Measurements from ENCODE around the gene SERPINF2. TPM values are rescaled to one million over a fixed set of nuclear protein-coding genes. Genes with fewer than 3 reads are reported as not detected.
"Not testable (repeated sequence)": the region's sequence is repeated elsewhere in the genome, so short reads cannot be mapped to it uniquely, and the experiment has no call there.

The SERPINF2 gene
- total RNA-seq, 2 donors from 2014 or later, result 30.4 to 56.1 TPM

DNA sequence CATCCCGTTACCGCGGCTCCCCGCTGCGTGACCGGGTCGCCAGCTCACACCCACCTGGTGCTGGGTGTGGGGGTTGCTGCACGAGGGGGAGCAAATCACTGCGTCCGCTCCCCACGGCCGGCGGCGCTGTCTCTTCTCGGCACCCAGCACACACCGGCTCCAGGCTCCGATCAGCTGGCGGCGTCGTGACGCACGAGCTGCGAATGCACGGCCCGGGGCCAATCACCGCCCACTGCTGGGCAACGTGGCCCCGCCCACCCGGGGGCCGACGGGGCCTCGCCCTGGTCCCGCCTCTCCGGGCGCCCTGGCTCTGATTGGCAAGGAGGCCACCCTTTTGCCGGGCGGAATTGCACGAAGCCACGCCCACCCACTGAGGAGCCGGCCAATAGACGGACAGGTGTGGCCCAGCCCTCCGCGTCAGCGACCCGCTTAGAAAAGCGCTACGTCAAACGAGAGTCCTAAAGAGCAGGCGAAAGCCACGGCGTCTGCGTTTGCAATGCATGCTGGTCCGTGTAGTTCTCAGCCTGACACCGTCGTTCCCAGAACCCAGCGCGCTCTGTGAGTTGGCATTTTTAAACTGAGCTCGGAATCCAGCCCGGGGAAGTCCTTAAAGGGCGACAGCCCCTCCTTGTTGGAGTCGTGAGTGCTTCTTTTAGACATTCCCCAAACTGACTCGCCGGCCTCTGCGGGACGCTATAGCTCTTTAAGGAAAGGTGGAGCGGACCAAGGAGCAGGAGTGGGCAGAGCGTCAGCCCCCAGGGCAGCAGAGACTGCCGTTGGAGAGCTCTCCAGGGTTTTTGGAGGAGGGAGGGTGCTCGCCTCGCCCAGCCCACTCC is 26.4 kb upstream of the SERPINF2 start:
- WGBS, result under 1% methylated on average over 64 of the region's 70 CpGs
- Histone ChIP-seq H3K27me3 (replicated peaks; ENCODE audit: insufficient read depth) (no peaks in the 10 kb centered on the region), H3K4me1 (replicated peaks) (peaks cover 10% of the 10 kb centered on the region), H3K4me3 (peak overlapping the region; percentile 74 to 94), H3K36me3 (peaks cover 0 to 15% of the 10 kb centered on the region in 2 donors), H3K9me3 (no peaks in the 10 kb centered on the region), H3K27ac (peak overlapping the region; percentile 99 to 100)
- intact Hi-C loops (cut with DNase I), result loop anchor here (10.0 kb wide), 1 partner anchor 141 kb away; no protein-coding TSS in a partner anchor
- DNase-seq (ENCODE audit: low spot score), result peak; percentile 100
- TF ChIP-seq POLR2A (IDR thresholded peaks at IDR 0.05) (peak; percentile 99), POLR2AphosphoS5 (IDR thresholded peaks at IDR 0.05) (peak; percentile 99)
- TF ChIP-seq, protein P1, sequence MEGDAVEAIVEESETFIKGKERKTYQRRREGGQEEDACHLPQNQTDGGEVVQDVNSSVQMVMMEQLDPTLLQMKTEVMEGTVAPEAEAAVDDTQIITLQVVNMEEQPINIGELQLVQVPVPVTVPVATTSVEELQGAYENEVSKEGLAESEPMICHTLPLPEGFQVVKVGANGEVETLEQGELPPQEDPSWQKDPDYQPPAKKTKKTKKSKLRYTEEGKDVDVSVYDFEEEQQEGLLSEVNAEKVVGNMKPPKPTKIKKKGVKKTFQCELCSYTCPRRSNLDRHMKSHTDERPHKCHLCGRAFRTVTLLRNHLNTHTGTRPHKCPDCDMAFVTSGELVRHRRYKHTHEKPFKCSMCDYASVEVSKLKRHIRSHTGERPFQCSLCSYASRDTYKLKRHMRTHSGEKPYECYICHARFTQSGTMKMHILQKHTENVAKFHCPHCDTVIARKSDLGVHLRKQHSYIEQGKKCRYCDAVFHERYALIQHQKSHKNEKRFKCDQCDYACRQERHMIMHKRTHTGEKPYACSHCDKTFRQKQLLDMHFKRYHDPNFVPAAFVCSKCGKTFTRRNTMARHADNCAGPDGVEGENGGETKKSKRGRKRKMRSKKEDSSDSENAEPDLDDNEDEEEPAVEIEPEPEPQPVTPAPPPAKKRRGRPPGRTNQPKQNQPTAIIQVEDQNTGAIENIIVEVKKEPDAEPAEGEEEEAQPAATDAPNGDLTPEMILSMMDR (IDR thresholded peaks at IDR 0.05), result peak in 2 of 4 experiments; percentile 19 to 27

DNA sequence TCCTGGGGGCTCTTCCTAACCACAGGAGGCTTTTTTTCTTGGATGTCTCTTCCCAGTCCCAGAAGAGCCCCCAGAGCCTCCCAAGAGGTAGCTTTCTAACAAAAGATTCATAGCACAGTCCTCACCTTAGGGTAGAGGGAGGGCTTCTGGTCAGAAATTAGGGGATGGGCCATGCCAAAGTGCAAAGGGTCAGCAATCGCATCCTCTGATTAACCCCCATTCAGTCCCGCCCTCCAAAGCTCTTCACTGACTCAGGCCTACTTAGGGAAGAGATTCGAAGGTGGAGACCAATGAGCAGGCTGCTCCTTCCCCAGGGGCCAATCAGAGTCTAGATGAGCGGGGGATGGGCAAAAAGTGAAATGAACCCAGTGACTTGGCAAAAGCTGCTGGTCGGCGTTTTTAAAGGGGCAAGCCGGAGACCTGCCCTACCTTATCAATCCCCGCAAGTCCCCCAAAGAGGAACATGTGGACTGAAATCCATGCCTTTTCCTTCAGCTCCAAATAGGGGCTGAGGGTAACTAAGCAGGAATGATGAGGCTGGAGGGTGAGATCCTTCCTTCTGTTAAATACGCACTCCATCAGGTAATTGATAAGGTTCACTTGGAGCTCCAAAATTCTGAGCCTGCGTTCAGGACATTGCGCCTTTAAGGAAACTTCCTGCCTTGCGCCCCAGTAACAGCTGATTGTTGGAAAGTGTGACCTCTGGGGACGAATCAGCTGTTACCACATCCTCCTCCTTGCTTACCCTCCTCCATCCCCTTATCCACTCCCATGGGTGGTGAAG is 25.6 kb upstream of the SERPINF2 start:
- Histone ChIP-seq H3K27me3 (replicated peaks; ENCODE audit: insufficient read depth) (no peaks in the 10 kb centered on the region), H3K36me3 (peaks cover 0 to 15% of the 10 kb centered on the region in 2 donors), H3K4me3 (peak overlapping the region; percentile 58 to 64), H3K27ac (peak overlapping the region; percentile 99 to 100), H3K4me1 (replicated peaks) (peaks cover 10% of the 10 kb centered on the region), H3K9me3 (no peaks in the 10 kb centered on the region)
- TF ChIP-seq POLR2A (IDR thresholded peaks at IDR 0.05), result peak; percentile 48
- TF ChIP-seq, protein P1 (IDR thresholded peaks at IDR 0.05), result no peak
- peak; percentile 92 for TF ChIP-seq POLR2AphosphoS5 (IDR thresholded peaks at IDR 0.05)
- WGBS, result 0% methylated on average over 13 of the region's 13 CpGs
- intact Hi-C loops (cut with DNase I), result loop anchor here (10.0 kb wide), 1 partner anchor 142 kb away; no protein-coding TSS in a partner anchor
- DNase-seq (ENCODE audit: low spot score), result peak; percentile 94

DNA sequence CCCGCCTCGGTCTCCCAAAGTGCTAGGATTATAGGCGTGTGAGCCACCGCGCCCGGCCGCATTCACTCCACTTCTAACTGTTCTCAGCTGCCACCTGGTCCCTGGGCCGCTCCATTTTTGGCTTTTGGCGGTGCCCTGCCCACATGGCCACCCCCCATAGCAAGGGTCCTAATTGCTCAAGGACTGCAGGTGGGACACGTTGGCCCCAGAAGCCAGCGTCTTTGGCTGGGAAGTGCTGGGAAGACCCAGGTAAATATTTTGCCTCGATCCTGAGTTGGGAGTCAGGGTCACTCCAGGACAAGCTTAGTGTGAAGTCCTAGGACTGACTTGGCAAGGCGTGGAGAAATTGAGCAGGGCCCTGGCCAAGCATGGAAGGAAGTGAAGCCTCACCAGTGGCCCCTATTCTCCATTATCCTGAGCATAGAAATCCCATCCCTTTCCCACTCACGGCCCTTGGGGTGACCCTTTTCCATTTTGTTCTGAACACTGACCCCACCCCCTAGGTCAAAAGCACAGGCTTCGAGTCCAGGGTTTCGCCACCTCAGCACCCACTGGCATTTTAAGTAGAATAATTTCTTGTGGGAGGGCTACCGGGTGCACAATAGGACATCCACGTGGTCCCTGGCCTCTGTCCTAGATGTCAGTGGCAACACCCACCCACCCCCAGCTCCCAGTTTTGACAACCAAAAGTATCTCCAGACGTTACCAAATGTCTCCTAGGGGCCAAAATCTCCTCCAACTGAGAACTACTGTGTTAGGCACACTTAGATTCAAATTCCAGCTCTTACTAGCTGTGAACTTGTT is 24.1 kb upstream of the SERPINF2 start:
- no peaks in the 10 kb centered on the region for H3K27me3 ChIP-seq (replicated peaks; ENCODE audit: insufficient read depth)
- TF ChIP-seq, protein P1 (IDR thresholded peaks at IDR 0.05), result no peak
- TF ChIP-seq POLR2A (IDR thresholded peaks at IDR 0.05), result no peak
- TF ChIP-seq POLR2AphosphoS5 (IDR thresholded peaks at IDR 0.05), result no peak
- WGBS, result 78% methylated on average over 19 of the region's 19 CpGs
- H3K4me3 ChIP-seq, result no peak overlapping the region
- peaks cover 0 to 2% of the 10 kb centered on the region in 2 donors for H3K36me3 ChIP-seq
- H3K27ac ChIP-seq, result peak overlapping the region; percentile 99 to 100
- DNase-seq (ENCODE audit: low spot score), result no peak
- no peaks in the 10 kb centered on the region for H3K9me3 ChIP-seq
- intact Hi-C loops (cut with DNase I), result loop anchor here (10.0 kb wide), 1 partner anchor 144 kb away; no protein-coding TSS in a partner anchor
- peaks cover 9% of the 10 kb centered on the region for H3K4me1 ChIP-seq (replicated peaks)

DNA sequence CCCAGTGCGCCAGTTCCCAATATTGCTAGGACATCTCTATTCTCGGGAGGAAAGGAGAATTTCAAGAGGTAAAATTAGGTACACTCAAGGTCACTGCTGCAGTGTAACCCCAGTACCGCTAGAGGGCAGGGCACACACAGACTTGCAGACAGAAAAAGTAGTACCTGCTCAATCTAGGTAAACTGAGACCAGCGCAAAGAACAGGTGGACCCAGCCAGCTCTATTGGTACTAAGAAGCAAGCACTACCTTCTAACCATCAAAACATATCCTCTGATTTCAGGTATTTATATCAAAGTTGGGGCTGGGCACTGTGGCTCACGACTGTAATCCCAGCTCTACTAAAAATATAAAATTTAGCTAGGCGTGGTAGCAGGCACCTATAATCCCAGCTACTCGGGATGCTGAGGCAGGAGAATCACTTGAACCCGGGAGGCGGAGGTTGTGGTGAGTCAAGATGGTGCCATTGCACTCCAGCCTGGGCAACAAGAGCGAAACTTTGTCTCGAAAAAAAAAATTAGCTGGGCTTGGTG is 21.8 kb upstream of the SERPINF2 start:
- 39% methylated on average over 11 of the region's 11 CpGs for WGBS
- Histone ChIP-seq H3K4me1 (replicated peaks) (peaks cover 4% of the 10 kb centered on the region), H3K36me3 (no peaks in the 10 kb centered on the region), H3K27me3 (replicated peaks; ENCODE audit: insufficient read depth) (no peaks in the 10 kb centered on the region), H3K9me3 (no peaks in the 10 kb centered on the region), H3K27ac (no peak overlapping the region), H3K4me3 (no peak overlapping the region)
- DNase-seq (ENCODE audit: low spot score), result peak; percentile 56
- intact Hi-C loops (cut with DNase I), result loop anchor here (2.0 to 5.0 kb wide), 3 partner anchors 64 to 311 kb away; partner anchors contain the start of gene DPH1
- no peak for TF ChIP-seq POLR2A (IDR thresholded peaks at IDR 0.05)
- TF ChIP-seq POLR2AphosphoS5 (IDR thresholded peaks at IDR 0.05), result peak; percentile 49
- TF ChIP-seq, protein P1 (IDR thresholded peaks at IDR 0.05), result peak; percentile 86 to 97 (median 93)

DNA sequence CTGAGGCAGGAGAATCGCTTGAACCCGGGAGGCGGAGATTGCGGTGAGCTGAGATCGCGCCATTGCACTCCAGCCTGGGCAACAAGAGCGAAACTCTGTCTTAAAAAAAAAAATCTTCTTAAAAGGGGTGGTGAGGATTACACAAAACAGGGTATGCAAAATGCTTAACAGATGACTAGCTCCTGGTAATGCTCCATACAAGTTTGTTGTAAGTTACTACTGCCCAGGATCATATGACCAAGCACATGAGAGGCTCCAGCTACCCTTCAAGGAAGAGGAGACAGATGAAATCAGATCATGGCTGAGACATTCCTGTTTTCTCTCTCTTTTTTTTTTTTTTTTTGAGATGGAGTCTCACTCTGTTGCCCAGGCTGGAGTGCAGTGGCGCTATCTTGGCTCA is 20.6 kb upstream of the SERPINF2 start:
- not testable (repeated sequence) for H3K4me1 ChIP-seq (replicated peaks); H3K27me3 ChIP-seq (replicated peaks; ENCODE audit: insufficient read depth); DNase-seq (ENCODE audit: low spot score); H3K36me3 ChIP-seq; H3K27ac ChIP-seq; H3K4me3 ChIP-seq; H3K9me3 ChIP-seq
- intact Hi-C loops (cut with DNase I), result loop anchor here (5.0 kb wide), 2 partner anchors 145 to 310 kb away; partner anchors contain the start of gene DPH1
- 97% methylated on average over 8 of the region's 8 CpGs for WGBS
